C4-2B (cell line): Measurements from ENCODE around the gene ACOT8.
A peak's percentile ranks its signal among the peaks of the same experiment; 100 is the strongest.

ENCODE experiments used
- H3K27ac ChIP-seq: fragments of 450-650 bp; 2 replicates; pipeline ENCODE4 v1.5.1; 2017
- CTCF ChIP-seq: fragments of 450-650 bp; conservative IDR thresholded peaks from 2 replicates; pipeline ENCODE4 v1.5.1; 2017; ENCODE audit warnings: mild to moderate bottlenecking
- ZFX ChIP-seq: fragments of 450-650 bp; IDR thresholded peaks from 2 replicates; pipeline ENCODE4 v1.6.1; 2017

The ACOT8 gene

GRCh38 chr20:45850238-45850637 lies 7.0 kb downstream of the ACOT8 start:
- no peak overlapping the region; the same call in 1 of the 2 replicates for H3K27ac ChIP-seq
- TF ChIP-seq CTCF (no peak), ZFX (no peak)

- TF ChIP-seq CTCF (no peak), ZFX (no peak)
- peak overlapping the region; percentile 24; the same call in 1 of the 2 replicates for H3K27ac ChIP-seq
Observed at GRCh38 chr20:45848969-45849582, 8.1 kb downstream of the ACOT8 start.

- H3K27ac ChIP-seq = no peak overlapping the region; the same call in 1 of the 2 replicates
- no peak for TF ChIP-seq ZFX
- TF ChIP-seq CTCF = no peak
Observed at GRCh38 chr20:45848421-45848820, 8.8 kb downstream of the ACOT8 start.

- no peak overlapping the region for H3K27ac ChIP-seq
- no peak for TF ChIP-seq ZFX
- TF ChIP-seq CTCF = no peak
Observed at GRCh38 chr20:45845452-45845851, 11.7 kb downstream of the ACOT8 start.

GRCh38 chr20:45843506-45843905 lies 13.7 kb downstream of the ACOT8 start:
- TF ChIP-seq ZFX (no peak), CTCF (no peak)
- H3K27ac ChIP-seq = no peak overlapping the region

DNA sequence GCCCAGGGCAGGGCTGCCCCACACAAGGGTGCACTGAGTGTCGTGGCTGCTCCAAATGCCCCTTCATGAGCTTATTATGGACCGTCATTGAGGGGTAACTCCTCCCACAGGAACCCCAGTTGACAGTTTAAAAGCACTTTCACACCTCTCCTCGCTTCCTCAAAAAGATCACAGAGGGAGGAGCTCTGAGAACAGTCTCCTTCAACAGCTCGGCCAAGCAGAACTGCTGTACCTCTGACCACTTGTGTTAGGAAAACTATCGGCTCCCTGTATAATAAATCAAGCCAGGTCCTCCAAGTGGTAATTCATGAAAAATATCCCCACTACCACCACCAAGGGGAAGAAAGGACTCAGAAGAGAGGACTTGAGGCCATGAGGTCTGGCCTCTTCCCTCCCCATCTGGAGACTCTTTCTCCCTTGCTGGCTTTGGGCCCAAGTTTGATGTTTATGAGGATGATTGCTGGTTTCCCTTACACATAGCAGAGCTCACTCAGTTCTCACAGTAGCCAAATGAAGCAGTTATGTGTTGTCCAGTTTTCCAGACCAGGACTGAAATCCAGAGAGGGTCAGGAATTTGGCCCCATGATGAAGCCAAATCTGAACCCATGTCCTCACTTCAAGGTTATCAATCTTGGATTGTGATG lies 14.9 kb downstream of the ACOT8 start:
- no peak overlapping the region for H3K27ac ChIP-seq
- no peak for TF ChIP-seq CTCF
- no peak for TF ChIP-seq ZFX

DNA sequence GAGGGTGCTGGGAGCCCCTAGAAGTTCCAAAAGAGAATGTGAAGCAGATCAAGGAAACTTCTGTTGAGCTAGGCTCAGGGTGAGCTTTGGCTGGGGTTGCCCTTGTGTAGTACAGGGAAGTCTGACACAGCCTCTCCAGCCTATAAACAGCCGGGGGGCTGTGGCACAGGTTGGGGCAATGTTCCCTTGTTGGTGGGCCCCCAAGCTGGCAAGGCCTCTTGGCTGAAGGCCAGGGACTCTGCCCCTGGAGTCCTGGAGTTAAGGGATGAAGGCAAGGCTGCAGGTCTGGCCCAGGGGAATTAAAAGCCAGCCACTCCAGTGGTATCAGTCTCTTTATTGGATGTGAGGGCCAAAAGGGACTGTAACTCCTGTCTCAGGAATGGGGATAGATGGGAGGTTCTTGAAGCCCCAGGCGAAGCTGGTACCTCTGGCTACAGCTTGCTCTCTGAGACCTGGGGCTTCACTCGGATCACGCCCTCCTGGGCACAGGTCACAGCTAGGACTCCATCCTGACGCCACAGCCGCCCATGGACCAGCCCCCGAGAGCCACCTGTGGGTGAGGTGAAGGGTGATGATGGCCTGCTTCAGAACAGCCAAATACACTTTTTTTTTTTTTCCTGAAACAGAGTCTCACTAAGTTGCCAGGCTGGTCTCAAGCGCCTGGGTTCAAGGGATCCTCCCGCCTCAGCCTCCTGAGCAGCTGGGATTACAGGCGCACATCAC lies 15.6 kb downstream of the ACOT8 start:
- TF ChIP-seq CTCF = no peak
- TF ChIP-seq ZFX = no peak
- no peak overlapping the region for H3K27ac ChIP-seq
